Sigmoid colon (tissue), 4 donors: Measurements from ENCODE around the gene REELD1.

Experiments
- CTCF ChIP-seq, 4 experiments: fragments of 450-650 bp in 3 of 4; fragments of 200-600 bp in 1 of 4; IDR thresholded peaks; one replicate each; pipeline ENCODE4 v1.5.1; 2016 to 2019; ENCODE audit warnings: antibody characterized with exemption in 4 of 4, mild to moderate bottlenecking in 3 of 4, moderate library complexity in 2 of 4
- EP300 ChIP-seq, 4 donors: sonication (generic); formaldehyde crosslinking; IDR thresholded peaks; one replicate each; pipeline ENCODE4 v1.6.1; 2017; ENCODE audit warnings: antibody characterized with exemption in 4 of 4
- POLR2A ChIP-seq, 2 donors: fragments of 450-650 bp; IDR thresholded peaks; one replicate each; pipeline ENCODE4 v1.6.1; 2016; ENCODE audit warnings: antibody characterized with exemption in 2 of 2, mild to moderate bottlenecking in 2 of 2, moderate library complexity in 2 of 2
- POLR2AphosphoS5 ChIP-seq, 4 donors: sonication (generic); formaldehyde crosslinking; IDR thresholded peaks; one replicate each; pipeline ENCODE4 v1.6.1; 2017; ENCODE audit warnings: antibody characterized with exemption in 4 of 4

GRCh38 chr4:146190456-146190855 is 23.9 kb upstream of the REELD1 start:
- TF ChIP-seq CTCF (IDR thresholded peaks at IDR 0.05) = no peak
- TF ChIP-seq POLR2A (IDR thresholded peaks at IDR 0.05) = no peak
- peak; percentile 10 to 70 (median 37) for TF ChIP-seq POLR2AphosphoS5 (IDR thresholded peaks at IDR 0.05)
- TF ChIP-seq EP300 (IDR thresholded peaks at IDR 0.05) = no peak
